GM12892 (cell line): Measurements from ENCODE around the gene GANC.

ENCODE experiments used
- POLR2A ChIP-seq: IDR thresholded peaks from 2 replicates; pipeline ENCODE4 v1.6.1; 2011; ENCODE audit warnings: low read depth, low read length, control low read depth
- POLR2AphosphoS5 ChIP-seq: IDR thresholded peaks from 2 replicates; pipeline ENCODE4 v1.6.1; 2011; ENCODE audit warnings: low read depth, low read length, control low read depth
- TAF1 ChIP-seq: IDR thresholded peaks from 2 replicates; pipeline ENCODE4 v1.6.1; 2011; ENCODE audit warnings: low read depth, mild to moderate bottlenecking, control low read depth, low read length, borderline replicate concordance

DNA sequence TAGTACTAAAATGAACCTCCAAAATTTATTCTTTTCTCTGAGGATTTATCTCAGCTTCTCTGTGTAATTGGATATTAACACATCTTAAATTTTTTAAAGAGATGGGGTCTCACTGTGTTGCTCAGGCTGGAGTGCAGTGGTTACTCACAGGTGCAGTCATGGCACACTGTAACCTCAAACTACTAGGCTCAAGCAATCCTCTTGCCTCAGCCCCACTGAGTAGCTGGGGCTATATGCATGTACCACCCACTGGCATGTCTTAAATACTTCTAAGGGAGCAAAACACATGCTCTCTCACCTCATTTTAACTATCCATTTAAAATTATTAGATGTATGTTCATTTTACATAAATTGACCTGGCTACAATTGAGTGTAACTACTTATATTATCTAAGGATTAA is 11.6 kb downstream of the GANC start:
- TF ChIP-seq POLR2A (no peak), POLR2AphosphoS5 (no peak), TAF1 (no peak)
